ENCODE data around the gene GOSR2.

Gene GOSR2

GRCh38 chr17:46915596-46915995 lies 7.4 kb upstream of the GOSR2 start:
- TF ChIP-seq CTCF (conservative IDR thresholded peaks at IDR 0.05; ENCODE audit: low read length) (no peak), EZH2phosphoT487 (IDR thresholded peaks at IDR 0.05; ENCODE audit: borderline replicate concordance) (no peak)
- H3K9me3 ChIP-seq (ENCODE audit: insufficient read depth, low read depth, low read length), result no peaks in the 10 kb centered on the region
- H3K4me1 ChIP-seq (ENCODE audit: insufficient read depth, low read length, poor library complexity, severe bottlenecking), result peaks cover 10% of the 10 kb centered on the region

GRCh38 chr17:46916211-46916610 lies 6.7 kb upstream of the GOSR2 start:
- Histone ChIP-seq H3K79me2 (ENCODE audit: insufficient read depth, low read length) (no peaks in the 10 kb centered on the region), H3F3A (ENCODE audit: low read depth) (no peaks in the 10 kb centered on the region; the same call in 1 of the 2 replicates), H2AFZ (ENCODE audit: low read length) (no peak overlapping the region), H3K9me2 (replicated peaks; ENCODE audit: low read depth, low read length) (no peaks in the 10 kb centered on the region), H3K4me2 (ENCODE audit: low read depth, low read length, poor library complexity, severe bottlenecking) (no peak overlapping the region), H4K20me1 (ENCODE audit: insufficient read depth, low read length, poor library complexity, severe bottlenecking) (no peaks in the 10 kb centered on the region), H3K4me1 (ENCODE audit: insufficient read depth, low read length, poor library complexity, severe bottlenecking) (peaks cover 15% of the 10 kb centered on the region), H3K4me3 (ENCODE audit: low read length, poor library complexity, severe bottlenecking) (no peak overlapping the region), H3K27me3 (ENCODE audit: insufficient read depth, low read length, poor library complexity, severe bottlenecking) (no peaks in the 10 kb centered on the region), H3K9ac (ENCODE audit: low read depth, low read length, poor library complexity, severe bottlenecking) (no peak overlapping the region), H3K9me3 (ENCODE audit: insufficient read depth, low read depth, low read length) (no peaks in the 10 kb centered on the region), H3K36me3 (ENCODE audit: insufficient read depth, low read length) (no peaks in the 10 kb centered on the region)
- TF ChIP-seq EZH2phosphoT487 (IDR thresholded peaks at IDR 0.05; ENCODE audit: borderline replicate concordance) (no peak), CTCF (conservative IDR thresholded peaks at IDR 0.05; ENCODE audit: low read length) (no peak)

More at GRCh38 chr17:46915596-46915995, 7.4 kb upstream of the GOSR2 start:
- H3K4me2 ChIP-seq (ENCODE audit: low read depth, low read length, poor library complexity, severe bottlenecking), result no peak overlapping the region
- H2AFZ ChIP-seq (ENCODE audit: low read length), result no peak overlapping the region
- H3K9me2 ChIP-seq (replicated peaks; ENCODE audit: low read depth, low read length), result no peaks in the 10 kb centered on the region
- H3F3A ChIP-seq (ENCODE audit: low read depth), result no peaks in the 10 kb centered on the region
- H3K27me3 ChIP-seq (ENCODE audit: insufficient read depth, low read length, poor library complexity, severe bottlenecking), result no peaks in the 10 kb centered on the region
- H3K9ac ChIP-seq (ENCODE audit: low read depth, low read length, poor library complexity, severe bottlenecking), result no peak overlapping the region
- H4K20me1 ChIP-seq (ENCODE audit: insufficient read depth, low read length, poor library complexity, severe bottlenecking), result no peaks in the 10 kb centered on the region
- no peak overlapping the region for H3K4me3 ChIP-seq (ENCODE audit: low read length, poor library complexity, severe bottlenecking)
- no peaks in the 10 kb centered on the region for H3K36me3 ChIP-seq (ENCODE audit: insufficient read depth, low read length)
- no peaks in the 10 kb centered on the region for H3K79me2 ChIP-seq (ENCODE audit: insufficient read depth, low read length)

GRCh38 chr17:46916623-46917022 lies 6.3 kb upstream of the GOSR2 start:
- Histone ChIP-seq H3K4me2 (ENCODE audit: low read depth, low read length, poor library complexity, severe bottlenecking) (no peak overlapping the region), H3K9me2 (replicated peaks; ENCODE audit: low read depth, low read length) (no peaks in the 10 kb centered on the region), H3K9me3 (ENCODE audit: insufficient read depth, low read depth, low read length) (no peaks in the 10 kb centered on the region), H3K4me3 (ENCODE audit: low read length, poor library complexity, severe bottlenecking) (no peak overlapping the region), H3K79me2 (ENCODE audit: insufficient read depth, low read length) (no peaks in the 10 kb centered on the region), H3K9ac (ENCODE audit: low read depth, low read length, poor library complexity, severe bottlenecking) (no peak overlapping the region), H2AFZ (ENCODE audit: low read length) (no peak overlapping the region), H3F3A (ENCODE audit: low read depth) (no peaks in the 10 kb centered on the region; the same call in 1 of the 2 replicates), H3K27me3 (ENCODE audit: insufficient read depth, low read length, poor library complexity, severe bottlenecking) (no peaks in the 10 kb centered on the region), H3K4me1 (ENCODE audit: insufficient read depth, low read length, poor library complexity, severe bottlenecking) (peaks cover 15% of the 10 kb centered on the region), H4K20me1 (ENCODE audit: insufficient read depth, low read length, poor library complexity, severe bottlenecking) (no peaks in the 10 kb centered on the region), H3K36me3 (ENCODE audit: insufficient read depth, low read length) (no peaks in the 10 kb centered on the region)
- TF ChIP-seq EZH2phosphoT487 (IDR thresholded peaks at IDR 0.05; ENCODE audit: borderline replicate concordance), result no peak
- no peak for TF ChIP-seq CTCF (conservative IDR thresholded peaks at IDR 0.05; ENCODE audit: low read length)
